ENCODE results near the gene MDFI. TPM values are rescaled to one million over a fixed set of nuclear protein-coding genes. Genes with fewer than 3 reads are reported as not detected.

Gene MDFI
- polyA plus RNA-seq, 1 donor from 2014 or later: 42.5 TPM

DNA sequence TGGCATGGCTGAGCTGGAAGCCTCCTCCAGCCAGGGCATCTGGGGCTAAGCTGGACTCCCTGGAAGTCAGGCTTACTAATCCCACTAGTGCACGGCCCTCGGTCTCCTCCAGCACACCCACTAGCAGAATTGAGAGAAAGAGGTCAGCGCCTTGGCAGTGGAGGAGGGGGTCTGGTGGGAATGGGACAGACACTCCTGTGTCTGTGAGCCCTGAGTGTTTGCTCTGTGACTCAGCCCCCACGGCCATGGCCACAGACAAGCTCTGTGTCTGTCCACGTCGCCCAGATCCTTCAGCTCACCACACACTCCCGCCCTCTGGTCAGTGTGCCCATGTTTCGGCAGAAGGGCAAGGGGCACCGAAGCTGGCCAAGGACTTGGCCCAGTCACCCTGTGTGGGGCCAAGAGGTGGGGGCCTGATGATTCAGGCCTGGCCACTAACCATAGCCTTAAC lies 8.8 kb downstream of the MDFI start:
- H2AFZ ChIP-seq (ENCODE audit: low read depth, low read length): no peak overlapping the region
- H3K27ac ChIP-seq (ENCODE audit: low read length): no peak overlapping the region
- H3K9ac ChIP-seq (ENCODE audit: low read length): no peak overlapping the region
- no peaks in the 10 kb centered on the region for H3K9me3 ChIP-seq (ENCODE audit: low read length)
- TF ChIP-seq RAD21 (conservative IDR thresholded peaks at IDR 0.05) (no peak), EP300 (conservative IDR thresholded peaks at IDR 0.05; ENCODE audit: poor library complexity, severe bottlenecking) (no peak), POLR2AphosphoS5 (IDR thresholded peaks at IDR 0.05) (no peak), MXI1 (conservative IDR thresholded peaks at IDR 0.05; ENCODE audit: poor library complexity, severe bottlenecking) (no peak), SMC3 (conservative IDR thresholded peaks at IDR 0.05; ENCODE audit: poor library complexity) (no peak)
- TF ChIP-seq, protein P1, sequence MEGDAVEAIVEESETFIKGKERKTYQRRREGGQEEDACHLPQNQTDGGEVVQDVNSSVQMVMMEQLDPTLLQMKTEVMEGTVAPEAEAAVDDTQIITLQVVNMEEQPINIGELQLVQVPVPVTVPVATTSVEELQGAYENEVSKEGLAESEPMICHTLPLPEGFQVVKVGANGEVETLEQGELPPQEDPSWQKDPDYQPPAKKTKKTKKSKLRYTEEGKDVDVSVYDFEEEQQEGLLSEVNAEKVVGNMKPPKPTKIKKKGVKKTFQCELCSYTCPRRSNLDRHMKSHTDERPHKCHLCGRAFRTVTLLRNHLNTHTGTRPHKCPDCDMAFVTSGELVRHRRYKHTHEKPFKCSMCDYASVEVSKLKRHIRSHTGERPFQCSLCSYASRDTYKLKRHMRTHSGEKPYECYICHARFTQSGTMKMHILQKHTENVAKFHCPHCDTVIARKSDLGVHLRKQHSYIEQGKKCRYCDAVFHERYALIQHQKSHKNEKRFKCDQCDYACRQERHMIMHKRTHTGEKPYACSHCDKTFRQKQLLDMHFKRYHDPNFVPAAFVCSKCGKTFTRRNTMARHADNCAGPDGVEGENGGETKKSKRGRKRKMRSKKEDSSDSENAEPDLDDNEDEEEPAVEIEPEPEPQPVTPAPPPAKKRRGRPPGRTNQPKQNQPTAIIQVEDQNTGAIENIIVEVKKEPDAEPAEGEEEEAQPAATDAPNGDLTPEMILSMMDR (IDR thresholded peaks at IDR 0.05; ENCODE audit: poor library complexity, severe bottlenecking): no peak
- no peaks in the 10 kb centered on the region for H3K9me2 ChIP-seq (ENCODE audit: insufficient read depth, low read length)
- no peaks in the 10 kb centered on the region for H3K36me3 ChIP-seq (ENCODE audit: insufficient read depth, low read length)
- no peak overlapping the region for H3K4me2 ChIP-seq (ENCODE audit: low read length)
- no peaks in the 10 kb centered on the region for H4K20me1 ChIP-seq (ENCODE audit: insufficient read depth)
- H3K4me3 ChIP-seq (ENCODE audit: low read length): no peak overlapping the region
- no peaks in the 10 kb centered on the region for H3K79me2 ChIP-seq (replicated peaks; ENCODE audit: insufficient read depth, low read length)
- H3K27me3 ChIP-seq (ENCODE audit: insufficient read depth, low read depth, low read length): no peaks in the 10 kb centered on the region
- no peaks in the 10 kb centered on the region for H3F3A ChIP-seq (ENCODE audit: insufficient read depth, low read length, poor library complexity, severe bottlenecking)

DNA sequence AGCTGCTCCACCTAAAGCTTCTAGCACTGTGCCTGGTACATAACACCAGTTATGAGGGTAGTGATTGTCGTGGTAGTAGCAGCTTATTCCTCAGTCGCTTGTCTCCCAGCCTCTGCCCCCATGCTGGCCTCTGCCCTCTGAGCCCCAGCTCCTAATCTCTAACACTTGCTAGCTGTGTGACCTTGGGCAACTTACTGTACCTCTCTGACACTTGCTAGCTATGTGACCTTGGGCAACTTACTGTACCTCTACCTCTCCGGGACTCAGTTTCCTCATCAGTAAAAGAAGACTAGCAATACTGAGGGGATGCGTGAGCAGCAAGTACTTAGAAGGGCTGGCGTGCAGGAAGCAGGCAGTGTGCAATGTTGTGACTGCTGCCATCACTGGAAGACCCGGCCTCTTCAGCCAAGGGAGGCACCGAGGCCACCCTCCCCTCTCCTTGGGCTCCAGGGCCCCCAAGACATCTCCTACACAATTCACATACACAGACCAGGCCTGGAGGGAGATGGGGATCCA lies 9.9 kb downstream of the MDFI start:
- Histone ChIP-seq H4K20me1 (ENCODE audit: insufficient read depth) (no peaks in the 10 kb centered on the region), H3K4me3 (ENCODE audit: low read length) (no peak overlapping the region), H3K9ac (ENCODE audit: low read length) (no peak overlapping the region), H3K9me3 (ENCODE audit: low read length) (no peaks in the 10 kb centered on the region), H3K36me3 (ENCODE audit: insufficient read depth, low read length) (no peaks in the 10 kb centered on the region), H3K27ac (ENCODE audit: low read length) (no peak overlapping the region), H2AFZ (ENCODE audit: low read depth, low read length) (no peak overlapping the region), H3K4me2 (ENCODE audit: low read length) (no peak overlapping the region), H3K79me2 (replicated peaks; ENCODE audit: insufficient read depth, low read length) (no peaks in the 10 kb centered on the region), H3K27me3 (ENCODE audit: insufficient read depth, low read depth, low read length) (no peaks in the 10 kb centered on the region), H3F3A (ENCODE audit: insufficient read depth, low read length, poor library complexity, severe bottlenecking) (no peaks in the 10 kb centered on the region), H3K9me2 (ENCODE audit: insufficient read depth, low read length) (no peaks in the 10 kb centered on the region)
- TF ChIP-seq, protein P2, sequence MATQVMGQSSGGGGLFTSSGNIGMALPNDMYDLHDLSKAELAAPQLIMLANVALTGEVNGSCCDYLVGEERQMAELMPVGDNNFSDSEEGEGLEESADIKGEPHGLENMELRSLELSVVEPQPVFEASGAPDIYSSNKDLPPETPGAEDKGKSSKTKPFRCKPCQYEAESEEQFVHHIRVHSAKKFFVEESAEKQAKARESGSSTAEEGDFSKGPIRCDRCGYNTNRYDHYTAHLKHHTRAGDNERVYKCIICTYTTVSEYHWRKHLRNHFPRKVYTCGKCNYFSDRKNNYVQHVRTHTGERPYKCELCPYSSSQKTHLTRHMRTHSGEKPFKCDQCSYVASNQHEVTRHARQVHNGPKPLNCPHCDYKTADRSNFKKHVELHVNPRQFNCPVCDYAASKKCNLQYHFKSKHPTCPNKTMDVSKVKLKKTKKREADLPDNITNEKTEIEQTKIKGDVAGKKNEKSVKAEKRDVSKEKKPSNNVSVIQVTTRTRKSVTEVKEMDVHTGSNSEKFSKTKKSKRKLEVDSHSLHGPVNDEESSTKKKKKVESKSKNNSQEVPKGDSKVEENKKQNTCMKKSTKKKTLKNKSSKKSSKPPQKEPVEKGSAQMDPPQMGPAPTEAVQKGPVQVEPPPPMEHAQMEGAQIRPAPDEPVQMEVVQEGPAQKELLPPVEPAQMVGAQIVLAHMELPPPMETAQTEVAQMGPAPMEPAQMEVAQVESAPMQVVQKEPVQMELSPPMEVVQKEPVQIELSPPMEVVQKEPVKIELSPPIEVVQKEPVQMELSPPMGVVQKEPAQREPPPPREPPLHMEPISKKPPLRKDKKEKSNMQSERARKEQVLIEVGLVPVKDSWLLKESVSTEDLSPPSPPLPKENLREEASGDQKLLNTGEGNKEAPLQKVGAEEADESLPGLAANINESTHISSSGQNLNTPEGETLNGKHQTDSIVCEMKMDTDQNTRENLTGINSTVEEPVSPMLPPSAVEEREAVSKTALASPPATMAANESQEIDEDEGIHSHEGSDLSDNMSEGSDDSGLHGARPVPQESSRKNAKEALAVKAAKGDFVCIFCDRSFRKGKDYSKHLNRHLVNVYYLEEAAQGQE (IDR thresholded peaks at IDR 0.05; ENCODE audit: borderline replicate concordance): no peak
- TF ChIP-seq RAD21 (conservative IDR thresholded peaks at IDR 0.05) (no peak), POLR2AphosphoS5 (IDR thresholded peaks at IDR 0.05) (no peak), EZH2 (IDR thresholded peaks at IDR 0.05; ENCODE audit: borderline replicate concordance, insufficient read depth, low read length, poor library complexity, severe bottlenecking) (no peak), EP300 (conservative IDR thresholded peaks at IDR 0.05; ENCODE audit: poor library complexity, severe bottlenecking) (no peak), SMC3 (conservative IDR thresholded peaks at IDR 0.05; ENCODE audit: poor library complexity) (no peak), MXI1 (conservative IDR thresholded peaks at IDR 0.05; ENCODE audit: poor library complexity, severe bottlenecking) (no peak), TAF1 (IDR thresholded peaks at IDR 0.05; ENCODE audit: low read depth) (no peak)
- TF ChIP-seq, protein P1 (IDR thresholded peaks at IDR 0.05; ENCODE audit: poor library complexity, severe bottlenecking): no peak

Measured in neural cell (in vitro differentiated cells).